Measurements from ENCODE around the gene ECI2. TPM values are rescaled to one million over a fixed set of nuclear protein-coding genes. Genes with fewer than 3 reads are reported as not detected.

The ECI2 gene
- total and polyA plus RNA-seq, 2 donors (not counting 1 experiment from before 2014, with no cell fraction given): 15.2 to 28.3 TPM

GRCh38 chr6:4108561-4109093 is 26.7 kb downstream of the ECI2 start:
- POLR2A ChIA-PET: no interaction called here
- ATAC-seq (ENCODE audit: low read depth) (no peak), DNase-seq (no peak)
- Histone ChIP-seq H3K4me2 (replicated peaks; ENCODE audit: low read depth, low read length, poor library complexity, severe bottlenecking) (no peak overlapping the region), H3K27me3 (replicated peaks in 1 of 4; ENCODE audit: control extremely low read depth in 1 of 4, control insufficient read depth in 3 of 4, insufficient read depth in 4 of 4, low read length in 3 of 4) (peaks cover 0 to 2% (median 0%) of the 10 kb centered on the region in 4 experiments), H3K9ac (ENCODE audit: low read length) (no peak overlapping the region), H3K4me3 (ENCODE audit: control extremely low read depth in 1 of 5, extremely low read depth in 1 of 5, insufficient read depth in 1 of 5, low read depth in 2 of 5, low read length in 4 of 5) (no peak overlapping the region), H3K4me1 (ENCODE audit: control insufficient read depth in 2 of 2, insufficient read depth in 2 of 2, low read length in 2 of 2) (no peaks in the 10 kb centered on the region), H3K36me3 (replicated peaks in 1 of 2; ENCODE audit: control extremely low read depth in 1 of 2, control insufficient read depth in 1 of 2, extremely low read depth in 1 of 2, insufficient read depth in 2 of 2, low read length in 1 of 2) (no peaks in the 10 kb centered on the region), H2AFZ (ENCODE audit: insufficient read depth, low read depth, low read length, poor library complexity, severe bottlenecking) (no peak overlapping the region), H4K20me1 (ENCODE audit: control insufficient read depth, insufficient read depth, low read length, poor library complexity, severe bottlenecking) (no peaks in the 10 kb centered on the region), H3K27ac (ENCODE audit: low read length in 2 of 2) (no peak overlapping the region), H3K9me3 (ENCODE audit: control extremely low read depth in 1 of 3, control insufficient read depth in 2 of 3, insufficient read depth in 1 of 3, low read length in 2 of 3) (peaks cover 0 to 4% (median 4%) of the 10 kb centered on the region in 3 donors), H3K79me2 (ENCODE audit: control insufficient read depth, insufficient read depth, low read length) (no peaks in the 10 kb centered on the region)
- intact Hi-C loops (cut with micrococcal nuclease): no loop called here
- Mint-ChIP-seq H3K27me3 (peaks cover 2% of the 10 kb centered on the region), H3K27ac (no peak overlapping the region), H3K9me3 (ENCODE audit: insufficient read depth) (peaks cover 4% of the 10 kb centered on the region), H3K4me1 (no peaks in the 10 kb centered on the region), H3K4me3 (no peak overlapping the region)
- 100% methylated on average over 3 of the region's 9 CpGs for WGBS (ENCODE audit: insufficient coverage)
- TF ChIP-seq CTCF (IDR thresholded peaks at IDR 0.05) (no peak), EZH2 (IDR thresholded peaks at IDR 0.05; ENCODE audit: borderline replicate concordance, insufficient read depth, low read depth, low read length, poor library complexity, severe bottlenecking) (no peak)
- CTCF ChIA-PET: no interaction called here

- intact Hi-C loops (cut with micrococcal nuclease): no loop called here
- no peak overlapping the region for H3K9ac ChIP-seq (ENCODE audit: low read length)
- no peaks in the 10 kb centered on the region for H3K36me3 ChIP-seq (replicated peaks in 1 of 2; ENCODE audit: control extremely low read depth in 1 of 2, control insufficient read depth in 1 of 2, extremely low read depth in 1 of 2, insufficient read depth in 2 of 2, low read length in 1 of 2)
- ATAC-seq (ENCODE audit: low read depth) (no peak), DNase-seq (no peak)
- H3K27me3 Mint-ChIP-seq: no peaks in the 10 kb centered on the region
- TF ChIP-seq EZH2 (IDR thresholded peaks at IDR 0.05; ENCODE audit: borderline replicate concordance, insufficient read depth, low read depth, low read length, poor library complexity, severe bottlenecking) (no peak), CTCF (IDR thresholded peaks at IDR 0.05) (no peak)
- H3K79me2 ChIP-seq (ENCODE audit: control insufficient read depth, insufficient read depth, low read length): no peaks in the 10 kb centered on the region
- no peaks in the 10 kb centered on the region for H3K4me1 ChIP-seq (ENCODE audit: control insufficient read depth in 2 of 2, insufficient read depth in 2 of 2, low read length in 2 of 2)
- H3K4me3 ChIP-seq (ENCODE audit: control extremely low read depth in 1 of 5, extremely low read depth in 1 of 5, insufficient read depth in 1 of 5, low read depth in 2 of 5, low read length in 4 of 5): no peak overlapping the region
- H3K9me3 ChIP-seq (ENCODE audit: control extremely low read depth in 1 of 3, control insufficient read depth in 2 of 3, insufficient read depth in 1 of 3, low read length in 2 of 3): peaks cover 0 to 4% (median 1%) of the 10 kb centered on the region in 3 donors
- no peak overlapping the region for H3K4me3 Mint-ChIP-seq
- H3K27ac Mint-ChIP-seq: no peak overlapping the region
- H3K9me3 Mint-ChIP-seq (ENCODE audit: insufficient read depth): no peaks in the 10 kb centered on the region
- no peak overlapping the region for H2AFZ ChIP-seq (ENCODE audit: insufficient read depth, low read depth, low read length, poor library complexity, severe bottlenecking)
- ChIA-PET POLR2A (no interaction called here), CTCF (no interaction called here)
- no peaks in the 10 kb centered on the region for H4K20me1 ChIP-seq (ENCODE audit: control insufficient read depth, insufficient read depth, low read length, poor library complexity, severe bottlenecking)
- no peak overlapping the region for H3K4me2 ChIP-seq (replicated peaks; ENCODE audit: low read depth, low read length, poor library complexity, severe bottlenecking)
- no peak overlapping the region for H3K27ac ChIP-seq (ENCODE audit: low read length in 2 of 2)
- H3K27me3 ChIP-seq (replicated peaks in 1 of 4; ENCODE audit: control extremely low read depth in 1 of 4, control insufficient read depth in 3 of 4, insufficient read depth in 4 of 4, low read length in 3 of 4): peaks cover 0 to 2% (median 0%) of the 10 kb centered on the region in 4 experiments
- no CpG with 5 or more reads among the region's 2 CpGs for WGBS (ENCODE audit: insufficient coverage)
- no peaks in the 10 kb centered on the region for H3K4me1 Mint-ChIP-seq
Measured at GRCh38 chr6:4107873-4108272, 27.5 kb downstream of the ECI2 start.

Data from B cell (primary cell).